Progenitor cell of endocrine pancreas (in vitro differentiated cells): ENCODE results near the gene SPEG. TPM values are rescaled to one million over a fixed set of nuclear protein-coding genes. Genes with fewer than 3 reads are reported as not detected.

Experiments used
- DNase-seq: peaks from one replicate; pipeline ENCODE4 v3.0.0; 2021; ENCODE audit warnings: low spot score; ENCODE audit not compliant: unreplicated experiment
- H3K27ac Mint-ChIP-seq: 2 replicates; pipeline ENCODE4 v1.8.0; 2021; ENCODE audit warnings: mild to moderate bottlenecking, moderate library complexity, mixed read lengths
- H3K27me3 Mint-ChIP-seq: 2 replicates; pipeline ENCODE4 v1.8.0; 2021; ENCODE audit warnings: mixed read lengths
- H3K36me3 Mint-ChIP-seq: 2 replicates; pipeline ENCODE4 v1.8.0; 2022; ENCODE audit warnings: mixed read lengths; ENCODE audit not compliant: insufficient read depth
- H3K4me1 Mint-ChIP-seq: 2 replicates; pipeline ENCODE4 v1.8.0; 2021; ENCODE audit warnings: low read depth, mixed read lengths
- H3K4me3 Mint-ChIP-seq: 2 replicates; pipeline ENCODE4 v1.8.0; 2021; ENCODE audit warnings: low read depth, mild to moderate bottlenecking, moderate library complexity, mixed read lengths
- H3K9me3 Mint-ChIP-seq: 2 replicates; pipeline ENCODE4 v1.8.0; 2021; ENCODE audit warnings: low read depth, mixed read lengths
- total RNA-seq: library from RNA; stranded (reverse); gene quantifications from 2 replicates; pipeline ENCODE4 v1.2.1, GENCODE V29; 2021
- TF ChIP-seq, protein P1 (sequence below): fragments of 200-600 bp; sonication (generic); IDR thresholded peaks from one replicate; pipeline ENCODE4 v1.5.0; 2021; ENCODE audit warnings: antibody characterized with exemption, mild to moderate bottlenecking; ENCODE audit not compliant: unreplicated experiment

Gene SPEG
- total RNA-seq, 1 donor from 2014 or later = 15.1 TPM

- TF ChIP-seq, protein P1, sequence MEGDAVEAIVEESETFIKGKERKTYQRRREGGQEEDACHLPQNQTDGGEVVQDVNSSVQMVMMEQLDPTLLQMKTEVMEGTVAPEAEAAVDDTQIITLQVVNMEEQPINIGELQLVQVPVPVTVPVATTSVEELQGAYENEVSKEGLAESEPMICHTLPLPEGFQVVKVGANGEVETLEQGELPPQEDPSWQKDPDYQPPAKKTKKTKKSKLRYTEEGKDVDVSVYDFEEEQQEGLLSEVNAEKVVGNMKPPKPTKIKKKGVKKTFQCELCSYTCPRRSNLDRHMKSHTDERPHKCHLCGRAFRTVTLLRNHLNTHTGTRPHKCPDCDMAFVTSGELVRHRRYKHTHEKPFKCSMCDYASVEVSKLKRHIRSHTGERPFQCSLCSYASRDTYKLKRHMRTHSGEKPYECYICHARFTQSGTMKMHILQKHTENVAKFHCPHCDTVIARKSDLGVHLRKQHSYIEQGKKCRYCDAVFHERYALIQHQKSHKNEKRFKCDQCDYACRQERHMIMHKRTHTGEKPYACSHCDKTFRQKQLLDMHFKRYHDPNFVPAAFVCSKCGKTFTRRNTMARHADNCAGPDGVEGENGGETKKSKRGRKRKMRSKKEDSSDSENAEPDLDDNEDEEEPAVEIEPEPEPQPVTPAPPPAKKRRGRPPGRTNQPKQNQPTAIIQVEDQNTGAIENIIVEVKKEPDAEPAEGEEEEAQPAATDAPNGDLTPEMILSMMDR = no peak
- H3K9me3 Mint-ChIP-seq = no peaks in the 10 kb centered on the region
- H3K27me3 Mint-ChIP-seq = peaks cover 38% of the 10 kb centered on the region
- no peak for DNase-seq
- H3K27ac Mint-ChIP-seq = peak overlapping the region; percentile 46
- H3K4me1 Mint-ChIP-seq = peaks cover 35% of the 10 kb centered on the region
- H3K4me3 Mint-ChIP-seq = no peak overlapping the region
- H3K36me3 Mint-ChIP-seq = no peaks in the 10 kb centered on the region
Observed at GRCh38 chr2:219511547-219512325, 77.1 kb downstream of the SPEG start.

DNA sequence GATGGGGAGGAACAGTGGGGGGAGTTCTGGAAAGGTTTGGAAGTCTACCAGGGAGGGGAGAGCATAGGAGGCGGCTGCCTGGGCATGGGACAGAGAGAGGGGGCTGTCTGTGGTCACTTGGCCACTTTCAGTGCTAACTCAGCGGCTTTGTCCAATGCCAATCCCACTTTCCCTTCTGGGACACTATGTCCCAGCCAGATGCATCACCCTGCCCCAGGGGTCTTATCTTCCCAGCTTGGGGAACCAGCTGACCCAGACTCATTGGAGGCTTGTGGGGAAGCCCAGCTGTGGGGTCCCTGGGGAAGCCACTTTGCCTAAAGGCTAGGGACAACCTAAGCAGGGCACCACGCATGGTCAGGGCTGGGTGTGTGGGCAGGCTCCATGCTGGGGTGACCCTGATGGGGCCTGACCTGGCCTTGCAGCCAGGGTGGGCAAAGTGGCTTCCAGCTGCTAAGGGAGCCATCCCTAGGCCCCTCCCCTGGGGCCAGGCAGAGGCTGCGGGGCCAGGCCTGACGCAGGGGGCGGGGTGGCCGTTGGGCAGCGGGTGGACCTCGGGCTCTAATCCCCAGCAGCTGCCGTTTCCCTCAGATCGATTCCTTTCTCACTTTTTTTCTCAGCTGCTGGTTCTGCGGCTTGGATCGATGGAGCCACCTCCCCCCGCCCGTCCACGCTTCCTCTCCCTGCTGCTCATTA lies 78.0 kb downstream of the SPEG start:
- H3K36me3 Mint-ChIP-seq = no peaks in the 10 kb centered on the region
- peak; percentile 68 for DNase-seq
- no peaks in the 10 kb centered on the region for H3K9me3 Mint-ChIP-seq
- peak overlapping the region; percentile 49 for H3K4me3 Mint-ChIP-seq
- peaks cover 48% of the 10 kb centered on the region for H3K27me3 Mint-ChIP-seq
- TF ChIP-seq, protein P1 = no peak
- peaks cover 42% of the 10 kb centered on the region for H3K4me1 Mint-ChIP-seq
- peak overlapping the region; percentile 71 for H3K27ac Mint-ChIP-seq

- H3K36me3 Mint-ChIP-seq = no peaks in the 10 kb centered on the region
- peaks cover 53% of the 10 kb centered on the region for H3K27me3 Mint-ChIP-seq
- peak overlapping the region; percentile 49 for H3K4me3 Mint-ChIP-seq
- H3K9me3 Mint-ChIP-seq = no peaks in the 10 kb centered on the region
- no peak for DNase-seq
- TF ChIP-seq, protein P1 = no peak
- H3K4me1 Mint-ChIP-seq = peaks cover 52% of the 10 kb centered on the region
- no peak overlapping the region for H3K27ac Mint-ChIP-seq
Observed at GRCh38 chr2:219513787-219514186, 79.1 kb downstream of the SPEG start.

GRCh38 chr2:219514196-219514761 lies 79.6 kb downstream of the SPEG start, which contains the start of gene ASIC4:
TSS of gene ASIC4 (plus strand) at chr2:219514482. CDS start at chr2:219514725, 243 bp downstream.
- TF ChIP-seq, protein P1 = no peak
- no peaks in the 10 kb centered on the region for H3K9me3 Mint-ChIP-seq
- peaks cover 55% of the 10 kb centered on the region for H3K27me3 Mint-ChIP-seq
- H3K27ac Mint-ChIP-seq = peak within 1 kb of the TSS; percentile 71
- peak within 1 kb of the TSS; percentile 53 for H3K4me3 Mint-ChIP-seq
- DNase-seq = no peak
- H3K4me1 Mint-ChIP-seq = peaks cover 52% of the 10 kb centered on the region
- H3K36me3 Mint-ChIP-seq = no peaks in the 10 kb centered on the region

DNA sequence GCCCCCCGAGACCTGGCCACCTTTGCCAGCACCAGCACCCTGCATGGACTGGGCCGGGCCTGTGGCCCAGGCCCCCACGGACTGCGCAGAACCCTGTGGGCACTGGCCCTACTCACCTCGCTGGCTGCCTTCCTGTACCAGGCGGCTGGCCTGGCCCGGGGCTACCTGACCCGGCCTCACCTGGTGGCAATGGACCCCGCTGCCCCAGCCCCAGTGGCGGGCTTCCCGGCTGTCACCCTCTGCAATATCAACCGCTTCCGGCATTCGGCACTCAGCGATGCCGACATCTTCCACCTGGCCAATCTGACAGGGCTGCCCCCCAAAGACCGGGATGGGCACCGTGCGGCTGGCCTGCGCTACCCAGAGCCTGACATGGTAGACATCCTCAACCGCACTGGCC lies 80.2 kb downstream of the SPEG start:
- DNase-seq = no peak
- H3K27ac Mint-ChIP-seq = no peak overlapping the region
- no peak overlapping the region for H3K4me3 Mint-ChIP-seq
- peaks cover 50% of the 10 kb centered on the region for H3K4me1 Mint-ChIP-seq
- no peaks in the 10 kb centered on the region for H3K36me3 Mint-ChIP-seq
- H3K27me3 Mint-ChIP-seq = peaks cover 55% of the 10 kb centered on the region
- TF ChIP-seq, protein P1 = no peak
- H3K9me3 Mint-ChIP-seq = no peaks in the 10 kb centered on the region
